Measurements from ENCODE around the gene IGSF21. TPM values are rescaled to one million over a fixed set of nuclear protein-coding genes. Genes with fewer than 3 reads are reported as not detected.

The IGSF21 gene
- total RNA-seq, 1 donor from 2014 or later: 2.4 TPM

- H3K4me1 ChIP-seq: no peaks in the 10 kb centered on the region
- H3K4me3 ChIP-seq: no peak overlapping the region
- H3K27me3 ChIP-seq: no peaks in the 10 kb centered on the region
- no peak for DNase-seq (ENCODE audit: low spot score in 2 of 2)
- TF ChIP-seq CTCF (IDR thresholded peaks at IDR 0.05): no peak
- intact Hi-C loops (cut with DNase I): no loop called here
- no peaks in the 10 kb centered on the region for H3K36me3 ChIP-seq
- H3K9me3 ChIP-seq: no peaks in the 10 kb centered on the region
- H3K27ac ChIP-seq: no peak overlapping the region
Observed at GRCh38 chr1:18419113-18419844, 311.7 kb downstream of the IGSF21 start.

- H3K27me3 ChIP-seq: no peaks in the 10 kb centered on the region
- no peaks in the 10 kb centered on the region for H3K36me3 ChIP-seq
- no peaks in the 10 kb centered on the region for H3K4me1 ChIP-seq
- H3K4me3 ChIP-seq: no peak overlapping the region
- H3K27ac ChIP-seq: no peak overlapping the region
- no peak for DNase-seq (ENCODE audit: low spot score in 2 of 2)
- no peaks in the 10 kb centered on the region for H3K9me3 ChIP-seq
- intact Hi-C loops (cut with DNase I): no loop called here
- TF ChIP-seq CTCF (IDR thresholded peaks at IDR 0.05): no peak
Observed at GRCh38 chr1:18419845-18420184, 312.2 kb downstream of the IGSF21 start.

GRCh38 chr1:18422076-18422777 lies 314.6 kb downstream of the IGSF21 start:
- DNase-seq (ENCODE audit: low spot score in 2 of 2): no peak
- H3K27ac ChIP-seq: no peak overlapping the region
- no peak for TF ChIP-seq CTCF (IDR thresholded peaks at IDR 0.05)
- no peak overlapping the region for H3K4me3 ChIP-seq
- no peaks in the 10 kb centered on the region for H3K9me3 ChIP-seq
- intact Hi-C loops (cut with DNase I): no loop called here
- no peaks in the 10 kb centered on the region for H3K4me1 ChIP-seq
- no peaks in the 10 kb centered on the region for H3K27me3 ChIP-seq
- no peaks in the 10 kb centered on the region for H3K36me3 ChIP-seq

DNA sequence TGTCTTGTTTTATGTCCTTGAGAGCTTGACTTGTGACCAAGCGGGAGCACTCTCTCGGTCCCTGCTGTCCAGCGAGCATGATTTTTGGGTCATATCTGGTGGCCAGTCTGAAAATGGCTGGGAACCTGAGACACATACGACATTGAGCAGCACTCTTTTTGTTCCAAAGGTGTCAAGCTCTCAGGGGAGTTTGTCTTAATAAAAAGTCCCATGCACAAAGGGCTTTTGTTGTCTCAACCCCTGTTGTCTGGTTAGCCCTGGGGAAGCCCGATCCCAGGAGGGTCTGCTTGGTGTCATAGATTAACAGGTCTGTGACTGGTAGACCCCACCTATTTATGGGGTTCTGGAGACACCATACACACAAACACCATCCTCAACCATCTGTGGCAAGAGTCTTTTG lies 315.4 kb downstream of the IGSF21 start:
- intact Hi-C loops (cut with DNase I): no loop called here
- Histone ChIP-seq H3K4me1 (no peaks in the 10 kb centered on the region), H3K27ac (no peak overlapping the region), H3K27me3 (no peaks in the 10 kb centered on the region), H3K36me3 (no peaks in the 10 kb centered on the region), H3K4me3 (no peak overlapping the region), H3K9me3 (no peaks in the 10 kb centered on the region)
- TF ChIP-seq CTCF (IDR thresholded peaks at IDR 0.05): no peak
- no peak for DNase-seq (ENCODE audit: low spot score in 2 of 2)

DNA sequence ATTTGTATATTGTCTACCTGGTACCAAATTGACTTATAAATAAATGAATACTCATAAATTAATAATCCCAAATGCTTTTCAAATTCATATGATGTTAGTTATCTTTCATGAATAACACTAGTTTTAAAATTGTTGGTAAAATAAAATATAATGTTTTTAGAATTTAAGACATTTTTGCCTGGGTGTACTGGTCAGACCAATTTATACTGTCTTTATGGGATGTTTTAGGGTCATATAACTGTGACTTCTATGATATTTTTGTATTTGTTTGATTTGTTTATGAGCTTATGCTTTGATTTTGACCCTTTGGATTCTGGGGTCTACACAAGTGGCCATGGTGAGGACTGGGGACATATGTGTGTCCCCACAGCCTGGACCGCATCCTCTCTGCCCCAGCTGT lies 319.0 kb downstream of the IGSF21 start:
- H3K27ac ChIP-seq: no peak overlapping the region
- H3K9me3 ChIP-seq: no peaks in the 10 kb centered on the region
- no peaks in the 10 kb centered on the region for H3K4me1 ChIP-seq
- no peak for DNase-seq (ENCODE audit: low spot score in 2 of 2)
- no peak overlapping the region for H3K4me3 ChIP-seq
- no peak for TF ChIP-seq CTCF (IDR thresholded peaks at IDR 0.05)
- H3K27me3 ChIP-seq: no peaks in the 10 kb centered on the region
- intact Hi-C loops (cut with DNase I): no loop called here
- no peaks in the 10 kb centered on the region for H3K36me3 ChIP-seq
